CD4-positive, alpha-beta T cell treated with Interleukin-4 for 1 hour (primary cell): ENCODE data around the gene TRAPPC3.

Experiments used
- DNase-seq, 2 donors: peaks; one replicate each; pipeline ENCODE4 v3.0.0-alpha.2; 2020 to 2022

The TRAPPC3 gene

DNA sequence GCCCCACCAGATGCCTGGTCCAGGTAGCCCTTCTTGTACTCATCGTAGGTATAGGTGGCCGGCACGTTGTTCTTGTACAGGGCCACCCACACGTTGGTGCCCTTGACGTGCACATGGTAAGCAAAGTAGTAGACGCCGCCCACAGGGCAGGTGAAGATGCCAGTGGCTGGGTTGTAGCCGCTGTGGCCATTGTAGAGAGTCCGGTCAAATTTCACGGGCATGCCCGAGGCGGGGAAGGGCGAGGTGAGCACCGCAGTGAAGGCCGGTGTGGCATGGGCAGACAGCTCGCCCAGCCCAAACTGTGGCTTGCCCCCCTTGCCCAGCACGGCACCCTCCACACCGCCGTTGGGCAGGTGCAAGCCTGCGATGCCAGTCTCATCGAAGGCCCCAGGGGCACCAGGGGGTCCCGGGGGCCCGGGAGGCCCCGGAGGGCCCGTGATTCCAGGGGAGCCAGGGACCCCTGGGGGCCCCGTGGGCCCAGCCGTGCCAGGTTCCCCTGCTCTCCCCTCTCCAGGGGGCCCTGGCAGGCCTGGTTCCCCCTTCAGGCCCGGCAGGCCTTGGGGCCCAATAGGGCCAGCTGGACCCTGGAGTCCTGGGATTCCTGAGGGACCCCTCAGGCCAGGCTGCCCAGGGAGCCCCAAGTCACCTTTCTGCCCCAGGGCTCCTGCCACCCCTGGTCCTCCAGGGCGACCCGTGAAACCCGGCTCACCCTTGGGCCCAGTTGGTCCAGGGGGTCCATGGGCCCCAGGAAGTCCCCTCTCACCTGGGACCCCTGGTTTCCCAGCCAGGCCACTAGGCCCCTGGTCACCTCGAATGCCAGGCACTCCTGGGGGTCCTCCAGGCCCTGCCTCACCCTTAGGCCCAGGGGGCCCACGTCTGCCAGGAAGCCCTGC, 51.3 kb downstream of the TRAPPC3 start:
- no peak for DNase-seq

DNA sequence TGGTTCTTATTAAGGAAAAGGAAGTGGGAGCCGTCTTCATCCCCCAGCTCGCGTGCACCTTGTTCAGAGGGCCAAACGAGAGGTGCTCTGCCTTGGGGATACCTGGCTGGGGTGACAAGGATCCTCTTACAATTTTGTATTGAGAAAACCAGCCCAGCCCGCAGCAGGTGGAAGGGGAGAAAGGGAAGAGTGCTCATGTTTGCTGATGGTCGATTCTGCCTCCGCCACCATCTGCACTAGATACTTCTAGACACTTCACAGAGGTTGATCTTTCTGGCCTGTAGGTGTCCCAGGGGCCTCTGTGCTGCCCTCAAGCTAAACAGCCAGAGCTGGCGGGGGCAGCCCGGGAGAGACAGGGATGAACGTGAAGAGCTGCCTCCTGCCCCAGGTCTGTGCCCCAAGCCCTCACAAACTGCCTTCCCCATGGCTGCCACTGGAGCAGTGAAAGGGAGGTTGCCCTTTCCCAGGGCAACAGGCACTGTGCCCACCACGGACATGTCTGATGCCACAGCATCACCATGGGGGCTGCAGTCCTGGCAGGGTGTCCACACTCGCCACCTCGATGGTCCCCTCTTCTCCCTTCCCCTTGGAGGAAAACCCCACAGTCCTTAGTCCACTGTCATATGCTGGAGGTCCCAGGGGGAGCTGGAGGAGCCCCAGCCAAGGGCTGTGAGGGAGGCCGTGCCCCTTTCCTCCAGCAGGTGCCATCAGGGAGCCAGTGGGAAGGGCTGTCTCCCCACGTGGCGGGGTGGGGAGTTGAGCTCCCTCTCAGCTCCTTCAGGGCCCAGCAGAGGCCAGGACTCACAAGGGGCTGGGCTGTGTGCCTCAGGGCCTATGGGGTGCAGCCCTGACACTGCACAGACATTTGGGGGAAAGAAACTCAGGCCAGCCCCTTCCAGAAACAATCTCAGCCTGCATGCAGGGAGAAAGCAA, 52.5 kb downstream of the TRAPPC3 start:
- no peak for DNase-seq

DNA sequence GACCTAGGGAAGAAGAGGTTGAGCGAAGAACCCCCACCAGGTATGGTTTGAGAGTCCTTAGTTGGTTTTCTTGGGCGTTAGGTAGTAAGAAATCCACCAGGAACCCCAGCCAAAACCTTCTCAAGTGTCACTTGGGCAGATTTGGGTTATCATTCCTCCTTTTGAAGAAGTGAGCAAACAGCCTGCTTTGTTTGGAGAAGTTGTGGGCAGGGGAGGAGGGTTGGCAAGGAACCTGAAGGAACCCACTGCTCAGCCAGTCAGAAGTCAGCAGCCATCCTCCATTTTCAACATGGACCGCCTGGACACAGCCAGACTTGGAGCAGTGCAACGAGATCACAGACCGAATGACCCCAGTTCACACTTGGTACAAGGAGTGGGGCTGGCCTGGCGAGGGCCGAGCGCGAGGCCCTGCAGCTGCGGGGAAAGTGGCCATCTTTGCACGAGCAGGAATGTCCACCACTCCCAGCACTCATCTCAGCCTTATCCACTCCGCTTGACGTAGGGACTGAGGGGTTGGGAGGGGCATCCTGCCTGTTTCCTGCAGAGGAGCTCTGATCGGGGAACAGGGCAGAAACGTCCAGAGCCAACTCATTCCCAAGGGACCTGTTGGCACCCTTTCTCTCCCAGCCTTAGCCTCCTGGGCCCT, 53.4 kb downstream of the TRAPPC3 start:
- DNase-seq = peak; percentile 10 to 43

GRCh38 chr1:36094621-36095061, 54.6 kb downstream of the TRAPPC3 start:
- no peak for DNase-seq

- no peak for DNase-seq
Observed at GRCh38 chr1:36093929-36094328, 55.4 kb downstream of the TRAPPC3 start.

DNA sequence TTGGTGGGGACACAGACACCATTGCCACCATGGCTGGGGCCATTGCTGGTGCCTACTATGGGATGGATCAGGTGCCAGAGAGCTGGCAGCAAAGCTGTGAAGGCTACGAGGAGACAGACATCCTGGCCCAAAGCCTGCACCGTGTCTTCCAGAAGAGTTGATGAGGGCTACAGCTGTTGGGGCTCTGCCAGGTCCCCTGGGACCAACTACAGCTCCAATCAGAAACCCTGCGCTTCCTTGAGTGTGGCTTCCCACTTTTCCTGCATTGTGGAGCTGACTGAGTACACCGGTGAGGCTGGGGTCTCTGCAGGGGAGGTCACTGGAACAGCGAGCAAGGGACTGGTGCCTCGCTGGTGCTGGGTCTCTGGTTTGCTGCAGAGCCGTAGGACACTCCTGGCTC, 56.1 kb downstream of the TRAPPC3 start:
- DNase-seq = no peak

DNA sequence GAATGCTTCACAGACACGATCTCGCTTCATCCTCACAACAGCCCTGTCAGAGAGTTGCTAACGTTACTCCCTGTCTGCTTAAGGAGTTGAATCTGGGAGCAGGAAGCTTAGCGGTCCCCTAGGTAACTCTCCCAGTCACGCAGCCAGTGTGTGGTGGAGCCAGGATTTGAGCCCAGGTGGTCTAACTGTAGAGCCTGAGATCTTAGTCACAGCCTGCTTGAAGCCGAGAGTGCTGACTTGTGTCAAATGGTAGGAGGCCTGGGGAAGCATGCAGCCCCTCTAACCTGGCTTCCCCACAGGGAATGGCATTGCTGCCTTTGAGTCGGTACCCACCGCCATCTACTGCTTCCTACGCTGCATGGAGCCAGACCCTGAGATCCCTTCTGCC, 56.5 kb downstream of the TRAPPC3 start:
- DNase-seq = no peak

DNA sequence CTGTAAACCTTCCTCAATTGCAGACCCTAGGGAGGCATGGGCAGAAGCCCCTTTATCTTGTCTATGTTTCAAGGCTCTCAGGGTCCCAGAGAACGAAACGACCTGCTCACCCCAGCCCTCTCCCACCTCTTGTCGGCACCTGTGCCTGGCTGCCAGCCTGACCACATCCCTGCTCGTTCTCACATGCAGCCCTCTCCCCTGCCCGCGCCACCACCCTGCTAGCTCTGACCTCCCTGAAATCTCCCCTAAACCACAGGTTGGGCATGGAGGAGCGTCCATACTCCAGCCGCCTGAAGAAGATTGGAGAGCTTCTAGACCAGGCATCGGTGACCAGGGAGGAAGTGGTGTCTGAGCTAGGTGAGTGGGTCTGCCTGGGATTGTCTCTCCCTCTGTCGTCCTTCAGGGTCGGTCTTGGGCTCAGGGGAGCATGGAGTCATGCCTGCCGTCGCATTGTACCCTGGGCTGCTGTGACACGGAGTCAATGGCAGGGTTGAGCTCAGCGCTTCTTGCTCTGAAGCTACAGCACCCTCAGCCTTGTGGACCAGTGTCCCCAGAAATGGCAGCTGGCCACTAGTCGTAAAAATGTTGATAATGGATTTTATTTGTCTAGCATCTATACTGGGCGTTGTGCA, 57.0 kb downstream of the TRAPPC3 start:
- DNase-seq = no peak

DNA sequence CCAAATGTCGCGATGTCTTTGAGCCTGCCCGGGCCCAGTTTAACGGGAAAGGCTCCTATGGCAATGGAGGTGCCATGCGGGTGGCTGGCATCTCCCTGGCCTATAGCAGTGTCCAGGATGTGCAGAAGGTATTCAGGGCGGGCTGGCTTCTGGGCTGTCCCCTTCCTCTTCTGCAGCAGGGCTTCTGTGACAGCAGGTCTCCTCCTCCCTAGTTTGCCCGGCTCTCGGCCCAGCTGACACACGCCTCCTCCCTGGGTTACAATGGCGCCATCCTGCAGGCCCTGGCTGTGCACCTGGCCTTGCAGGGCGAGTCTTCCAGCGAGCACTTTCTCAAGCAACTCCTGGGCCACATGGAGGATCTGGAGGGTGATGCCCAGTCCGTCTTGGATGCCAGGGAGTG, 57.6 kb downstream of the TRAPPC3 start:
- no peak for DNase-seq

- DNase-seq = no peak
Observed at GRCh38 chr1:36091141-36091540, 58.1 kb downstream of the TRAPPC3 start.

GRCh38 chr1:36089393-36090121, 59.7 kb downstream of the TRAPPC3 start:
- peak in 1 of 2 donors; percentile 13 for DNase-seq

- DNase-seq = peak; percentile 89 to 91
Observed at GRCh38 chr1:36088577-36089392, 60.5 kb downstream of the TRAPPC3 start, which contains the start of gene ADPRS. Gene ADPRS (plus strand): TSS chr1:36088892. CDS start chr1:36088905, 13 bp downstream.

GRCh38 chr1:36088265-36088576, 61.1 kb downstream of the TRAPPC3 start:
- no peak for DNase-seq

- DNase-seq = no peak
Observed at GRCh38 chr1:36087233-36088123, 61.8 kb downstream of the TRAPPC3 start.
